ENCODE measurements around the gene A4GNT. TPM values are rescaled to one million over a fixed set of nuclear protein-coding genes. Genes with fewer than 3 reads are reported as not detected.

Gene A4GNT
- total RNA-seq, 4 donors from 2014 or later = not detected

DNA sequence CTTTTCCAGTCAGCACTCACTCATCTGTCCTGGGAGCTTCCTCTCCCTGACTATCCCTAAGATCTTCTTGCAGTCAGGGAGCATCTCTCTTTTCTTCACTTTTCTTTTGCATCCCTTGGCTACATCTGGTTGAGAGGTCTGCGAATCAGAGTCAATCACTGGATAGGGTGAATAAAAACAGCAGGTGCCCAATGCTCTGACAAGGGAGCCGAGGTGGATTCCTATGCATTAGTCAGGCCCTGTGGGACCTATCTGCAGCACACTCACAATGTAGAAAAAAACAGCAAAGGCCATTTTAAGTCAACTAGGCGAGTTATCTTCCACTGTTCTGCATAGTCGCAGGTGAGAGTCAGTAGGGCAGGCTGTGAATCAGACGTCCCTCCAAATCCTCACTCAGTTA lies 52.3 kb downstream of the A4GNT start:
- DNase-seq (ENCODE audit: low spot score) (no peak), ATAC-seq (ENCODE audit: low FRiP score) (no peak)
- TF ChIP-seq, protein P1, sequence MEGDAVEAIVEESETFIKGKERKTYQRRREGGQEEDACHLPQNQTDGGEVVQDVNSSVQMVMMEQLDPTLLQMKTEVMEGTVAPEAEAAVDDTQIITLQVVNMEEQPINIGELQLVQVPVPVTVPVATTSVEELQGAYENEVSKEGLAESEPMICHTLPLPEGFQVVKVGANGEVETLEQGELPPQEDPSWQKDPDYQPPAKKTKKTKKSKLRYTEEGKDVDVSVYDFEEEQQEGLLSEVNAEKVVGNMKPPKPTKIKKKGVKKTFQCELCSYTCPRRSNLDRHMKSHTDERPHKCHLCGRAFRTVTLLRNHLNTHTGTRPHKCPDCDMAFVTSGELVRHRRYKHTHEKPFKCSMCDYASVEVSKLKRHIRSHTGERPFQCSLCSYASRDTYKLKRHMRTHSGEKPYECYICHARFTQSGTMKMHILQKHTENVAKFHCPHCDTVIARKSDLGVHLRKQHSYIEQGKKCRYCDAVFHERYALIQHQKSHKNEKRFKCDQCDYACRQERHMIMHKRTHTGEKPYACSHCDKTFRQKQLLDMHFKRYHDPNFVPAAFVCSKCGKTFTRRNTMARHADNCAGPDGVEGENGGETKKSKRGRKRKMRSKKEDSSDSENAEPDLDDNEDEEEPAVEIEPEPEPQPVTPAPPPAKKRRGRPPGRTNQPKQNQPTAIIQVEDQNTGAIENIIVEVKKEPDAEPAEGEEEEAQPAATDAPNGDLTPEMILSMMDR (IDR thresholded peaks at IDR 0.05) = no peak

DNA sequence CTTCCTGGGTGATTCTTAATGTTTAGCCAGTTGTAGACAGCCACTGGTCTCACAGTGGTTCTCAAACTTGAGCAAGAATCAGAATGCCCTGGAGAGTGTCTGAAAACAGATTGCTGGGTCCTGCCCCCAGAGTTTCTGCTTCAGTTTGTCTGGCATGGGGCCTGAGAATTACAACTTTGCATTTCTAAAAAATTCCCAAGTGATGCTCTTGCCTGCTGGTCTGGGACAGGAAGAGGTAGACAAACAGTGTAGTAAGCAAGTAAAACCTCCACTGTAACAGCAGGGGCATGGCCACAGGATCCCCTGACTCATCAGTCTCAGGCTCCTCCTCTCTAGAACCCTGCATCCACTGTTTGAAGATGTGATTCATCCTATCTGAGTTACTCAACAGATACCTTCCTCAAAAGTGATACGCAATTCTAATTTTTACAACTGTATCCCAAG lies 53.3 kb downstream of the A4GNT start:
- ATAC-seq (ENCODE audit: low FRiP score) = peak; percentile 83
- TF ChIP-seq, protein P1 (IDR thresholded peaks at IDR 0.05) = no peak

DNA sequence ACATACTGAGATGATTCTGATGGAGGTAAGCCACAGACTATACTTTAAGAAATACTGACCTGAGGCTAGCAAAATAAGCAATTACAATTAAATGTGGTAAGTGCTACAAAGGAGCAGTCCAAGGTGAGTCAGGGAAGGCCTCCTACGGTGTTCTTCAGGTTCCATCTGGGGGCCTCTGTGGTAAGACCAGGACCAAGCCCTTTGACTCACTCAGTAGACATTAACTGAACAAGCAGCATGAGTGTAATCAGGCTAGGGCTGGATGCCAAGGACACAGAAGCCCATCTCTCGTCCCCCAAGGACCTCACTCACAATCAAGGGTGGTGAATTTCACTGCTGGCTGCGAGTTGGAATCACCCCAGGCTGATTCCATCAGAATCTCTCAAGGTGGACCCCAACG lies 54.1 kb downstream of the A4GNT start:
- TF ChIP-seq, protein P1 (IDR thresholded peaks at IDR 0.05) = no peak
- ATAC-seq (ENCODE audit: low FRiP score) (no peak), DNase-seq (ENCODE audit: low spot score) (no peak)

More for the DNA sequence above, 53.3 kb downstream of the A4GNT start:
- no peak for DNase-seq (ENCODE audit: low spot score)

Other genes with a start within 250 kb of the A4GNT start
- not detected for gene CLDN18, start 122.2 kb downstream of the A4GNT start, total RNA-seq
- 10 to 100 TPM; 14.6 to 38.7 (median 30.0) TPM for gene DZIP1L, start 16.8 kb downstream of the A4GNT start, total RNA-seq
- 10 to 100 TPM in 3 of 4 donors, 1 to 10 TPM in 1; 7.2 to 13.1 (median 11.7) TPM for gene DBR1, start 42.5 kb upstream of the A4GNT start, total RNA-seq
- 100 to 1,000 TPM in 2 of 4 donors, 10 to 100 TPM in 2; 61.5 to 121 (median 95.3) TPM for gene ARMC8, start 54.9 kb upstream of the A4GNT start, total RNA-seq
- under 1 TPM in 1 of 4 donors, not detected in 3; 0.48 TPM for gene NME9, start 197.5 kb upstream of the A4GNT start, total RNA-seq
- gene MRAS, start 216.2 kb upstream of the A4GNT start, total RNA-seq = 100 to 1,000 TPM in 3 of 4 donors, 10 to 100 TPM in 1; 63.1 to 210 (median 106) TPM

All from omental fat pad (tissue), 4 donors.